ENCODE results near the gene AUP1.

The AUP1 gene

GRCh38 chr2:74556831-74557370 lies 27.4 kb upstream of the AUP1 start:
- no peak for DNase-seq (ENCODE audit: low read depth)

- DNase-seq (ENCODE audit: low read depth): no peak
These were observed 26.7 kb upstream of the AUP1 start for GRCh38 chr2:74556159-74556558.

- DNase-seq (ENCODE audit: low read depth): no peak
These were observed 26.2 kb upstream of the AUP1 start for GRCh38 chr2:74555610-74556103.

GRCh38 chr2:74554820-74555531 lies 25.5 kb upstream of the AUP1 start:
- DNase-seq (ENCODE audit: low read depth): no peak

GRCh38 chr2:74553892-74554819 lies 24.6 kb upstream of the AUP1 start, which contains the start of the genes DOK1 and LOXL3:
DOK1 (plus strand) TSS chr2:74554720; CDS start chr2:74554755, 35 bp downstream.
LOXL3 (minus strand) TSS chr2:74553942; CDS start chr2:74552634, 1,308 bp downstream.
- peak; percentile 70 for DNase-seq (ENCODE audit: low read depth)

GRCh38 chr2:74552914-74553811 lies 23.7 kb upstream of the AUP1 start:
- DNase-seq (ENCODE audit: low read depth): no peak

GRCh38 chr2:74551942-74552913 lies 22.7 kb upstream of the AUP1 start:
- DNase-seq (ENCODE audit: low read depth): no peak

- DNase-seq (ENCODE audit: low read depth): no peak
These were observed 22.0 kb upstream of the AUP1 start for GRCh38 chr2:74551530-74551929.

GRCh38 chr2:74550231-74550630 lies 20.7 kb upstream of the AUP1 start:
- no peak for DNase-seq (ENCODE audit: low read depth)

- DNase-seq (ENCODE audit: low read depth): no peak
These were observed 19.7 kb upstream of the AUP1 start for GRCh38 chr2:74548900-74549826.

GRCh38 chr2:74548285-74548899 lies 18.9 kb upstream of the AUP1 start:
- DNase-seq (ENCODE audit: low read depth): no peak

- no peak for DNase-seq (ENCODE audit: low read depth)
These were observed 16.5 kb upstream of the AUP1 start for GRCh38 chr2:74546004-74546403.

- no peak for DNase-seq (ENCODE audit: low read depth)
These were observed 15.1 kb upstream of the AUP1 start for GRCh38 chr2:74544634-74545033.

GRCh38 chr2:74542978-74543377 lies 13.5 kb upstream of the AUP1 start:
- DNase-seq (ENCODE audit: low read depth): no peak

GRCh38 chr2:74540291-74540690 lies 10.8 kb upstream of the AUP1 start:
- no peak for DNase-seq (ENCODE audit: low read depth)

GRCh38 chr2:74538881-74539339 lies 9.4 kb upstream of the AUP1 start:
- no peak for DNase-seq (ENCODE audit: low read depth)

GRCh38 chr2:74537140-74537539 lies 7.6 kb upstream of the AUP1 start:
- DNase-seq (ENCODE audit: low read depth): no peak

GRCh38 chr2:74536166-74536950 lies 6.9 kb upstream of the AUP1 start:
- DNase-seq (ENCODE audit: low read depth): no peak
